GM21390 (cell line): Measurements from ENCODE around the gene ELF4.
A peak's percentile ranks its signal among the peaks of the same experiment; 100 is the strongest.

Experiments
- ATAC-seq: cut with Tn5 transposase; IDR thresholded peaks from one replicate; pipeline ENCODE4 v1.9.1; 2021; ENCODE audit not compliant: unreplicated experiment

ELF4 gene

GRCh38 chrX:130051176-130051845 lies 59.0 kb downstream of the ELF4 start:
- ATAC-seq = no peak

- ATAC-seq = no peak
Observed at GRCh38 chrX:130049821-130050220, 60.5 kb downstream of the ELF4 start.

- ATAC-seq = no peak
Observed at GRCh38 chrX:130048686-130049222, 61.5 kb downstream of the ELF4 start.

GRCh38 chrX:130047416-130047815 lies 62.9 kb downstream of the ELF4 start:
- no peak for ATAC-seq

- no peak for ATAC-seq
Observed at GRCh38 chrX:130039847-130040246, 70.5 kb downstream of the ELF4 start.

- no peak for ATAC-seq
Observed at GRCh38 chrX:130034178-130034577, 76.1 kb downstream of the ELF4 start.

DNA sequence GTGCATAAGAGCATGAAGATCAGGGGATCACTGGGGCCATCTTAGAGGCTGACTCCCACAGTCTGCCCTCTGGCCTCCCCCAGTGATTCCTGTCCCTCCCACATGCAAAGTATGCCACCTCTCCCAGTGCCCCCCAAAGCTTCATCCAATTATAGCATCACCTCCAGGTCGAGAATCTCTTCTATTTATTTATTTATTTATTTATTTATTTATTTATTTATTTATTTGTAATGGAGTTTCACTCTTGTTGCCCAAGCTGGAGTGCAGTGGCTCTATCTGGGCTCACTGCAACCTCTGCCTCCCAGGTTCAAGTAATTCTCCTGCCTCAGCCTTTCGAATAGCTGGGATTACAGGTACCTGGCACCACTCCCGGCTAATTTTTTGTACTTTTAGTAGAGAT lies 77.7 kb downstream of the ELF4 start:
- ATAC-seq = no peak

- no peak for ATAC-seq
Observed at GRCh38 chrX:130030826-130031225, 79.5 kb downstream of the ELF4 start.

DNA sequence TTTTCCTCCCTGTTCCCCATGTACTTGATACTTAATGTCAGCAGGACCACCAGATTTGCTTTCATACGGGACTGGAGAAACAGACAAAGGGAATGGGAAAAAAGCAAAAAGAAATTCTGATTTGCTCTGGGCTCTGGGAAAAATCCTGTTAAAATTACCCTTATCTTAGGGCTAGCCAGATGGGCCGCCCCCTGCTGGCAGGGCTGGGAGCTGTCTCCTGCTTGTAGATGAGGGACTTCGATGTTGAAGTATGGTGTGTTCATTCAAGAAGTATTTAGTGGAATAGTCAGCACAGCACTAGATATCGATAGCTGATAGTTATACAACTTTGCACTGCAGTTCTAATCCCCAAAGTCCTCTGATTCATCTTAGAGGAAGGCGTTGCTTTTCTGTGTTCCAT lies 82.1 kb downstream of the ELF4 start:
- no peak for ATAC-seq

DNA sequence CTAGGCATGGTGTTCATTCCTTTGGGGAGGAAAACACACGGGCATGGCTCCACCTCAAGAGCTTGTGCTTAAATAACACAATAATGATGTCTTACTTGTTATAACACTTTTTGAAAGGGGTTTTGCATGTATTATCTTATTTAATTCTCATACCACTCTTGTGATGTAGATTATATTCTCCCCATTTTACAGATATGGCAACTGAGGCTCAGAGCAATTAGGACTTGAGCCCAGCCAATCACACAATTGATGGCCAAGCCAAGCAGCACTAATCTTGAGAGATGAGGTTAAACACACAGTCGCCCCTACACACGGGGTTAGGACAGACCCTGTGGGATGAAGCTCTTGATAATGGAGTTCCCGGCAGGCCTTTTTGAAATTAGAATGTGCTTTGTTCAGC lies 82.7 kb downstream of the ELF4 start:
- ATAC-seq = no peak

DNA sequence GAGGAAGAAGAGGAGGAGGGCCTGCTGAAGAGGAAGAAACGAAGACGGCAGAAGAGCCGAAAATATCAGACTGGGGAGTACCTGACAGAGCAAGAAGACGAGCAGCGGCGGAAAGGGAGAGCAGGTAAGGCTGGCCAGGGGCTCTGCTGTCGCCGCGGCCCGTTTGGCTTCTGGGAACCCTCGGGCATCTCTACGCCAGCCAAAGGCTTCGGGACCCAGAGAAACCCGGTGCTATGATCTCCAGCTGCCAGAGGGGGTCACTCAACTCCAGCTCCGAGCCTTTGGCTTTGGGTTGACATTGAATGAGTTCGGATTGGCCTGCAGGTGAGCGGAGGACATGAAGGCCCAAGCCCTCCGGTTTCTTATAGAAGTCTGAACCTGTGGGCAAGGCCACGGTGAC lies 85.0 kb downstream of the ELF4 start:
- ATAC-seq = no peak

DNA sequence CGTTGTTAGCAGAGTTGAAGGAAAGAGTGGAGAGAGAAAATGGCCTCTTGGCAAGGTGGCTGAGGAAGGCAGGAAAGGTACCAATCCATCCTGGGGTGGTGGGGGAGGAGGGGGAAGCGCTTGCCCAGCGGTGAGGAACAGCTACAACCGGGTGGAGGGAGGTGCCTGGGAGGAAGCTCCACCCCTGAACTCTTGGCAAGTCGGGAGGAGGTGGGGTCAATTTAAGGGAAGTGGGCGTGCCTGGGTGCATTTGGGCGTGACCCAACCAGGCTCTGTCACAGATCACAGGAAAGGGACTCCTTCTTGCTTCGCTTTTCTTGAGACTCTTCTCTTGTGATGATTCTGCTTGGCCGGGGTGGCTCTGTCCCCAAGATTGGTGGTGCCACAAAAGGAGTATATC lies 86.2 kb downstream of the ELF4 start:
- ATAC-seq = peak; percentile 99

GRCh38 chrX:130020661-130021324 lies 89.5 kb downstream of the ELF4 start:
- no peak for ATAC-seq

DNA sequence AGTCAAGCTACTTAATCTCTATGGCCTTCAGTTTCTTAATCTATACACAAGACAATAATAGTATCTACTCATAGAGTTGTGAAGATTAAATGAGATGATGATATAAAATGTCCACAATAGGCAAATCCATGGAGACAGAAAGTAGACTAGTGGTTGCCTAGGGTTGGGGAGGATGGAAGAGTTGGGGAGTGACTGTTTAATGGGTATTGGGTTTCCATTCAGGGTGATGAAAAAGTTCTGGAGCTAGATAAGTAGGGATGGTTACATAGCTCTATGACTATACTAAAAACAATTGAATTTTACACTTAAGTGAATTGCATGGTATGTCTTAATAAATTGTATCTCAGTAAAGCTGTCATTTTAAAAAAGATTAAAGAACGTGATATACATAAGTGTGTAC lies 92.2 kb downstream of the ELF4 start:
- no peak for ATAC-seq

GRCh38 chrX:130015181-130015580 lies 95.1 kb downstream of the ELF4 start:
- ATAC-seq = no peak
